CD4-positive, alpha-beta T cell treated with Interleukin-17A for 1 hour (primary cell): ENCODE measurements around the gene H2AZ2.
"Not testable (repeated sequence)": the region's sequence is repeated elsewhere in the genome, so short reads cannot be mapped to it uniquely, and the experiment has no call there.

ENCODE experiments used
- DNase-seq: peaks from one replicate; pipeline ENCODE4 v3.0.0-alpha.2; 2020

The H2AZ2 gene

GRCh38 chr7:44870336-44870735, 22.4 kb upstream of the H2AZ2 start:
- not testable (repeated sequence) for DNase-seq

- no peak for DNase-seq
These were observed 19.4 kb upstream of the H2AZ2 start for GRCh38 chr7:44867073-44867995.

- DNase-seq: not testable (repeated sequence)
These were observed 14.1 kb upstream of the H2AZ2 start for GRCh38 chr7:44861949-44862348.

- no peak for DNase-seq
These were observed 10.3 kb upstream of the H2AZ2 start for GRCh38 chr7:44858161-44858560.

- DNase-seq: no peak
These were observed 6.9 kb upstream of the H2AZ2 start for GRCh38 chr7:44854644-44855364.

- no peak for DNase-seq
These were observed 5.5 kb upstream of the H2AZ2 start for GRCh38 chr7:44853391-44853790.

GRCh38 chr7:44852590-44852989, 4.7 kb upstream of the H2AZ2 start:
- no peak for DNase-seq

GRCh38 chr7:44849885-44850544, 2.1 kb upstream of the H2AZ2 start:
- DNase-seq: no peak

GRCh38 chr7:44849259-44849884, 1.5 kb upstream of the H2AZ2 start:
- no peak for DNase-seq

- peak; percentile 90 for DNase-seq
These were observed 373 bp downstream of the H2AZ2 start for GRCh38 chr7:44847509-44847919.

- DNase-seq: no peak
These were observed 925 bp downstream of the H2AZ2 start for GRCh38 chr7:44846816-44847508.

GRCh38 chr7:44846390-44846789, 1.5 kb downstream of the H2AZ2 start:
- DNase-seq: peak; percentile 45

GRCh38 chr7:44845451-44845850, 2.4 kb downstream of the H2AZ2 start:
- DNase-seq: no peak

- not testable (repeated sequence) for DNase-seq
These were observed 4.4 kb downstream of the H2AZ2 start for GRCh38 chr7:44843440-44843839.

- DNase-seq: not testable (repeated sequence)
These were observed 5.2 kb downstream of the H2AZ2 start for GRCh38 chr7:44842675-44843074.

- DNase-seq: no peak
These were observed 9.1 kb downstream of the H2AZ2 start for GRCh38 chr7:44838751-44839150.

GRCh38 chr7:44827567-44827966, 20.3 kb downstream of the H2AZ2 start:
- no peak for DNase-seq

GRCh38 chr7:44824894-44825526, 22.9 kb downstream of the H2AZ2 start:
- no peak for DNase-seq

- DNase-seq: no peak
These were observed 24.6 kb downstream of the H2AZ2 start for GRCh38 chr7:44823255-44823781.

GRCh38 chr7:44819292-44819691, 28.6 kb downstream of the H2AZ2 start:
- no peak for DNase-seq

- no peak for DNase-seq
These were observed 33.0 kb downstream of the H2AZ2 start for GRCh38 chr7:44814919-44815318.

GRCh38 chr7:44811571-44811970, 36.3 kb downstream of the H2AZ2 start:
- no peak for DNase-seq
